ENCODE data around the gene AGRP.
A peak's percentile ranks its signal among the peaks of the same experiment; 100 is the strongest.
"Not testable (repeated sequence)": the region's sequence is repeated elsewhere in the genome, so short reads cannot be mapped to it uniquely, and the experiment has no call there.

The AGRP gene

DNA sequence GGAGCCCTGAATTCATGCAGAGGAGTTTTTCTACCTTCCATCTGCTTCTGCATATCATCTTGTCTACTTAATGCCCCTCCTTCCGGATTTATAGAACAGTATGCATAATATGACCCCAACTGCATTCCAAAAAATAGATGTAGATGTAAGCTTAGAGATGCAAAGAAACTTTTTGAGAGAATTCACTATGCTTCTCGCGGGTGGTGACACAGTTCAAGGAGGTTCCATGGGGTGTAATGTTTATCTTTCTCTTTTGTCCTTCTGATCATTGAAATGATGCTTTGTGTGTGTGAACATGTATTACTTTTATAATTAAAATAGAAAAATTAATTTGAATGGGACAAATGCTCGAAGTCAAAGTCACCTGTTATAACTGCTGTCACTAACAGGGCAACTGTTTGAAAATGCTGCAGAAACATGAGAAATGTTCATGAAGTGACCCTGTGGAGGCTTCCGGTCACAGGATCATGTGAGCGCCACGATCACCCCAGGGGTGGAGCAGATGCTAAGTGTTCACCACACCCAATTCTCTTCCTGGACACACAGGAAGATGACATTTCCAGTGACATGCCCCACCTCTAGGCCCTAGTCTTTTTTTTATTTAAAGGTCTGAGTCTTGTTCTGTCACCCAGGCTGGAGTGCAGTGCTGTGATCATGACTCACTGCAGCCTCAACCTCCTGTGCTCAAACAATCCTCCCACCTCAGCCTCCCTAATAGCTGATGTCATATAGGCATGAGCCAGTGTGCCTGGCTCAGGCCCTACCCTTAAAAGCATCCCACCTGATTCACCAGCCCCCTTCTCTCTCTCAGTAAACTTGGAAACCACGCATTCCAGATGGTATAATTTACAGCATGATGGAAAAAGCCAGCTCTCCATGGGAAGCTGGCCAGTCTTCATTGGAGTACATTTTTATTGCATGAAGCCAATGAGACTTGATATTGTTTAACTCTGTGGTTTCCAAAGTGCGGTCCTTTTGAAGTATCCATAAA, 21.0 kb upstream of the AGRP start:
- no peak for DNase-seq (ENCODE audit: low read depth)

DNA sequence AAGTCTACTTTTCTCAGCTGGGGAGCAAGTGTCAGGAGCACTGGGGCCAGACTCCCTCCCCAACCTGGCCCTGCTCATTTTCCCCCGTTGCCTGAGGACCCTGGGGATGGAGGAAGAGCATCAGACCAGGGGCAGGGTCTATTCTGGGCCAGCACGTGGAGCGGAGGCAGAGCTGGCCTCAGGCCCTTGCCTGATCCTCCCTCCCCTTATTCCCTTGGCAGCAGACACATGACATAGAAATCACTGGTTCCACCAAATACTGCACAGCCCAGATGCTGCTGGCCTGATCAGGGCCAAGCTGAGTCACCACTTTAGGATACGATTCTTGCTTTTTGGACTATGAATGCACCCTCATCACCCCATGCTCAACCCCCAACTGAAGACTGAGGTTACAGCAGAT, 15.8 kb upstream of the AGRP start:
- DNase-seq (ENCODE audit: low read depth) = no peak

DNA sequence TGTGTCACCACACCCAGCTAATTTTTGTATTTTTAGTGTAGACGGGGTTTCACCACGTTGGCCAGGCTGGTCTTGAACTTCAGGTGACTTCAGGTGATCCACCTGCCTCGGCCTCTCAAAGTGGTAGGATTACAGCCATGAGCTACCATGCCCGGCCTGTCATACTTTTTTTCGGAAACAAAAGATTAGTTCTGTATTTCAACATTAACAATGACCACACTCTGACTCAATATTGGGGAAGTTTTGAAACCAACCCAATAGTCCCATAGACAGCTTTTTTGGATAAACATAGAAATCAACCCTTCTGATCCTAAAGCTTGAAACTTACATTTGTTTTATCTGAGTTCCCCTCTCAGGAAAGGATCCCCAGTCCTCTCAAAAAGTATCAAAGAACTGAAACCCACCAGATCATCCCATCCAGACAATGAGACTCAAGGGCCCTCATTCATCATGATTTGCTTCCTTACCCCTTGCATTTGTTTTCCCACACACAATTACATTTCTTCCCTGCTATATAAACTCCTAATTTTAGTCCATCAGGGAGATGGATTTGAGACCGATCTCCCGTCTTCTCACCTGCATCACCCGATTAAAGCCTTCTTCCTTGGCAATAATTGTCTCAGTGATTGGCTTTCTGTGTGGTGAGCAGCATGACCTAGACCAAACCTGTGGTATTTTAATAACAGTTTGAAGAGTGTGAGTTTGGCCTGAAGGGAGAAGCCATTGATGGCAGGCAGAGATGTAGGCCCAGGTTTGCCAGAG, 7.2 kb upstream of the AGRP start:
- no peak for DNase-seq (ENCODE audit: low read depth)

DNA sequence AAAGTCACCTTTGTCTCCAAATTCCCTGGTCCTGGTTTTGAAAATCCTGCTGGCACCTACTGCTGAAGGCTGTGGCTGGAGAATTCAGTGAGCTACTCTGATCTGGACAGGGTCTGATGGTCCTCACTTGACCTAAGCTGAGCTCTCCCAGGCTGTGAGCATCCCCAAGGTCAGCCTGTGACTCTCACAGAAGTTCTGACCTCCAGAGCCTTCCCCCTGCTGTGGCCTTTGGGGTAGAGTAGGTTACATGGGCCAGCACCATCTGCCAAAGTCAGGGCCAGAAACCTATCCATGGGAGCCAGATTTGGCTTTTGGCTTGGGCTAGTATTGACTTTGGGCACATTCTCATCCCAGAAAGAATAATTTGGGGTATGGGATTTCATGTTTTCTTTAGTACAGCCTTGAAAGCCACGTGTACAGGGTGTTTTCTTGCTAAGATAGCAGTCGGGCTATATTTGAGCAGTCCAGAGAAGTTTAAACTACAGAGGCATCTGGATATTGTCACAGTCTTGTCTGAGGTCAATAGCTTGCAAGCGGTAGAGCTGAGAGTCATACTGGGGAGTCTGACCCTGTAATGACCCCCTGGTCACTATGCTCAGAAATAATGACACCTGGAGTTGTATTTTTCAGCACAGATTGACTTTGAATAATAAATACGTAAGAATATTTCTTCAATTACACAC, 6.2 kb upstream of the AGRP start:
- DNase-seq (ENCODE audit: low read depth) = no peak

DNA sequence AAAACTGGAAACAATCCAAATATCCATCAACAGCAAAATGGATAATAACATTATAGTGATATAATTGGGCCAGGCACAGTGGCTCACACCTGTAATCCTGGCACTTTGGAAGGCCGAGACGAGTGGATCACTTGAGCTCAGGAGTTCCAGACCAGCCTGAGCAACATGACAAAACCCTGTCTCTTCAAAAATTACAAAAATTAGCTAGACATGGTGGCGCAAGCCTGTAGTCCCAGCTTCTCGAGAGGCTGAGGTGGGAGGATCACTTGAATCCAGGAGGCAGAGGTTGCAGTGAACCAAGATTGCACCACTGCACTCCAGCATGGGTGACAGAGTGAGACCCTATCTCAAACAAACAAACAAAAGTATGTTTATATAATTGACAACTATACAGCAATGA, 4.2 kb upstream of the AGRP start:
- DNase-seq (ENCODE audit: low read depth) = not testable (repeated sequence)

DNA sequence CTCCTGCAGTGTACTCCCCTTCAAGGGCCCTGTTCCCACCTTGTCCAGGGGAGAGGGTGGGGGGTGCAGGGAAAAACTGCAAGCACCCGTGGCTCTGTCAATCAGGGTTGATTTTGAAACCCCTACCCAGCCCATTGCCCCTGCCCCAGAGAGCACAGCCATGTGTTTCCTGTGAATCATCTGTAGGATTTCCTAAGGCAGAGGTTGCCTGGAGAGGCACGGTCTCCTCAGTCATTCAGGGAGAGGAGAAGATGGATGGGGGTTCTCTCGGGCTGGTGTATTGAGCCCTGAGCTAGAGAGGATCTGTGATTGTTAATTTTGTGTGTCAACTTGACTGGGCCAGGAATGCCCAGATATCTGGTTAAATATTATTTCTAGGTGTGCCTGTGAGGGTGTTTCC, 3.5 kb upstream of the AGRP start:
- DNase-seq (ENCODE audit: low read depth) = no peak

DNA sequence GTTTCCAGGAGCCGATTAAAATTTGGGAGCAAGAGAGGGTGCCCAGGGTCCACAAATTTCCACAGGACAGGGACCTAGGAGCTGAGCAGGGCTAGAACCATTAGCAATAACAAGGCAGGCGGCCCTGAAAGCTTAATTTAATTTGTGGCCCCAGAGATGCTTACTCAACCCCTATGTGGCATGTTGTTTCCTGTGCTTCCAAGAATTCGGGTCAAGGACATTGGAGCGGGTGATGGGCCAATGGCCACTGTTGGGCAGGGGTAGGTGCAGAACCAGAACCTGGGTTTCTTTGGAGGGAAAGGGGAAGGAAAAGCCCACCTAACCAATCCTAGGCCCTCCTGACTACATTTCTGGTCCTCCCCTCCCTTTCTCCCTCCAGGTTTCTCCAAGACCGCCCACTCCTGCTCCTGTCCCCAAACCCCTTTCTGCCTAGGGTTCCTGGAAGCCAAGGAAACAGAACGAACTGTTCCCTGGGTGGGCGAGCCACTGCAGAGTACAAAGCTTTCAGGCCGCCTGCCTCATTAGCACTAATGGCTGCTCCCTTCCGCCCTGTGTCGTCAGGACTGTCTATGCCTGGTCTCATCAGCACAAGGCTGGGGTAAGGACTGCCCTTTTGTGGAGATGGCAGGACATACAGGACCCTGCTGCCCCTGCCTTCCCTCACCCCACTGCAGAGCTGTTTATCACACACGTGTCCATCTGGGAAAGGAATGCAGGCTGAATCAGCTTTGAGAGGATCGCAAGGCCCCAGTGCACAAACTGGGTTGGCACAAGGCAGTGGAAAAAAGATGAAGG, 581 bp upstream of the AGRP start:
- DNase-seq (ENCODE audit: low read depth) = no peak

DNA sequence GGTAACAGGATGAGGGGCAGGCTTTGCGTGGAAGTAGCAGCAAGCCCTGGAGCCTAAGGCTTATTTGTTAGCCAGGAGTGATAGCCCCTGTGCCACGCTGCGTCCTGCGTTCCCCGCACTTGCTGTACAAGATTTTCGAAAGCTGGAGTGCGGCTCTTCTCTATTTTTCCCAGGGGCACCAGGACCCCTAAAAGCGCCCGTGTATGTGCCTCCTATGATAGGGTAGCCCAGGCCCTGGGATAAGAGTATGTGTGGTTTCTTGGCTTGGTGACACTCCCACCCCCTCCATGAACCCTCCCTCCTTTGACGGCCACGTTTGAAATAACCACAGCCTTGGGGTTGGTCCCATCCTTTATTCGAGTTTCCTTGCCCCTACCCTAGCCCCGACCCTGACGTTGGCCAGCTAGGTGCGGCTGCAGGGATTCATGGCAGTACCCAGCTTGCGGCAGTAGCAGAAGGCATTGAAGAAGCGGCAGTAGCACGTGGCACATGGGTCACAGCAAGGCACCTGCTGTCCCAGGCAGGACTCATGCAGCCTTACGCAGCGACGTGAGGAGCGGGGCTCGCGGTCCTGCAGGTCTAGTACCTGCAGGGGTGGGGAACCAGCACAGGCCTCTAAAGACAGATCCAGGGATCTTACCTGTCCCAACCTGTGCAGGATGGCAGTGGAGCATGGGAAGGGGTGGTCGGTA, 968 bp downstream of the AGRP start:
- DNase-seq (ENCODE audit: low read depth) = no peak

DNA sequence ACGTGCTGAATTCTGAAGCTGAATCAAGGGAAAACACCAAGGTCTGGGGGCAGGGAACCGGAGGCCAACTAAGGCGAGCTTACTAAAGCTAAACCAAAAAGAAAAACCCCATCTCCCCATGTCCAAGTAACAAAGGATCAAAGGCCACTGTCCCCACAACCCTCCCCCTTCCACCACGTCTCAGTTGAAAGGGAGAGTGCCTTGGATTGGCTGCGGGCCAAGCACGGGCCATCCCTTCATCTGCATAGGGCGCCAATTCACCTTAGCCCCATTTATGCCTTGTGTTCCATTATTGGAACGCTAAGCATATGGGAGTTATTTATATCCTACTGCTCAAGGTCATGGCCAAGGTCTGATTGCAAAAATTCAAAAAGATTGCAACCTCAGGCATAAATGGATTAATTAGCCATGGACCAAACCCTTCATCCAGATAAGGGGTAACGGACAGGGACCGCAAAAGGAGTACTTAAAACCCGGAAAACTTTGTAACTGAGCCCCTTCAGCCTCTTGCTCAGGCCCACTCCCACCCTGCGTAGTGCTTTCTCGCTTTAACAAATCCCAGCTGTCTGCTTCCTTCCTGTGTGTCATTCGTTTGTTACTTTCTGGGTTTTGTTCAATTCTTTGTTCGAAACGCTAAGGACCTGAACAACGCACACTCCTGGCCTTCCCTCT, 1.6 kb downstream of the AGRP start:
- DNase-seq (ENCODE audit: low read depth) = peak; percentile 24

DNA sequence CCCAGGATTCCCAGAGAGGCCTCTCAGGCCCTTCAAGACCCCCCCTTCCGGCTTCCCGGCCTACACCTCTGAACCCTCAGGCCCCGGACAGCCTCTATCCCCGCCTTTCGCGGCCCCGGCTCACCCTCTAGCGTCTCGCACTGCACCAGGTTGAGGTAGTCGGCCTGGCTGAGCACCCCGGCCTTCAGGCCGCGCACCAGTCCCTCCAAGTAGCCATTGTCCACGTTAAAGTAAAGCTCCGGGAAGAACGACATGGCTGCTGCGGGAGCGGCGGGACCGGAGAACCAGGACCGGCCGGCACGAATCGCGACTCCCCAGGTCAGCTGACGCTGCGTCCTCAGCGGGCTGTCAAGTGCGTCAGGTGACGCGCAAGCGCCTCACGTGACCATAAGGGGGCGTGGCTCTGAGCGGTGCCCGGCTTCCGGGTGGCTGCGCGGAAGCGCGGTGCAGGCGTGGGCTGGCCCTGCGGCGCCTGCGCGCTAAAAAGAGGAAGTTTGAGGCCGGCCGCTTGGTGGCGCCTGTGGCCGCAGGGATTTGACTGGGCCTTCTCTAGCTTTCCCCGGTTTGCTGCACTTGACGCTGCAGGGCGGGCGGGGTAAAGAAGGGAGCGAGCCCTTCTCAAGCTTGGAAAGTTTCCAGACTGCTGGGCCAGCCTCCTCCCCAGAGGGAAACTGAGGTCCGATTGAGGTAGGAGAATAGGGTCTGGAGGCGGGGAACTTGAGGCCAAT, 2.4 kb downstream of the AGRP start, which contains the start of gene ATP6V0D1:
Gene ATP6V0D1 (minus strand): TSS at position 325 of the 728 bp plus-strand sequence. CDS start 71 bp downstream, at position 254.
- DNase-seq (ENCODE audit: low read depth) = peak; percentile 99

DNA sequence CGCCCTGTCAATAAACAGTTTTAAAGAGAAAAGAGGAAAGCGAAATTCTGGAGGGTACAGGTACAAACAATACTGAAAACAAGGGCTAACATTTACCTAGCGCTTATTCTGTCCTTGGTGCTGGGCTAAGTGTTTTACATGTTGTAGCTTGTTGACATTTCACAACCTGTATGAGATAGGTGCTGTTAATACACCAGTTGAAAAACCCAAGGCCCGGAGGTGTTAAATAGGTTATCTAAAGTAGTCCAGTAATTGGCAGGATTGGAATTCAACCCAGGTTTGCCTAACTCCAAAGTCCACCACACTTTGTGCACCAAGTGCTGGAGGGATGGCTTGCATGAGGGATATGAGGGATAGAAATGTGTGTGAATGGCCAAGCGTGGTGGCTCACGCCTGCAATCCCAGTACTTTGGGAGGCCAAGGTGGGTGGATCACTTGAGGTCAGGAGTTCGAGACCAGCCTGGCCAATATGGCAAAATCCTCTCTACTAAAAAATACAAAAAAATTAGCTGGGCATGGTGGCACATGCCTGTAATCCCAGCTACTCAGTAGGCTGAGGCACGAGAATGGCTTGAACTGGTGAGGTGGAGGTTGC, 5.3 kb downstream of the AGRP start:
- no peak for DNase-seq (ENCODE audit: low read depth)

DNA sequence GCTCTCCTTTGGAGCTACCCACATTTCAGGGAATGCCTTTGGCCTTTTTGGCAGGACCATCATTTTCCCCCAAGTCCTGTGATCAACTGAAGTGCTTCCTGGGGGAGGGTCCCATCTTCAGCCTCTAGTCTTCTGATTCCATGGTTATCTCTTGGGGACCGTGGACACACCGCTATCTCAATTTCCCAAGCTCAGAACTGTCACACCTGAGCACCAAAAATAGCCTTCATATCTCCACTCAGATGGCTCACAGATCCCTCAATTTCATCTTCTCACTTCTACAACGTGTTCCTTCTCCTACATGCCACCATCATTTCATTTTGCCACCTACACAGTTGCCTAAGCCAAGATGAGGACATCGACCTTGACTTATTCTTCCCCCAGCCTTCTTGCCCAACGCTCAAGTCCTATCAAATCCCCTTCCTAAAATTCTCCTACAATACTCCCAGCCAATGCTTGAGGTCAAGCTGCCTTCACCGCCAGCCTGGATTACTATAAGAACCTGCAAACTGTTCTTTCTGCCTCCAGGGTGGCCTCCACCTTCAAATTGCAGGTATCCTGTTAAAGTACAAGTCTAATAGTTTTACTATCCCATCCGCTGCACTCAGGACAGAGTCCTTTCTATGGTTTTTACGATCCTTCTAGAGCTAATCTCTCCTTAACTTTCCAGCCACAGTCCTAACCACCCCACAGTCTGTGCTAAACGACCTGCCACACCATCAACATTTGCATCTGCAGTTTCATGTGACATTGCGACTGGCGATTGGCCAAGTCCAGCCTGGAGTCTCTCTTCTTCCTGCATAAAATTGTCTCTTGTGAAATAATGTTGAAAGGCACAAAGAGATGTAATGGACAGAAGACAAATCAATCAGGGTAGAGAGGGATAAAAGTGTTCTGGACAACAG, 8.5 kb downstream of the AGRP start:
- DNase-seq (ENCODE audit: low read depth) = no peak

DNA sequence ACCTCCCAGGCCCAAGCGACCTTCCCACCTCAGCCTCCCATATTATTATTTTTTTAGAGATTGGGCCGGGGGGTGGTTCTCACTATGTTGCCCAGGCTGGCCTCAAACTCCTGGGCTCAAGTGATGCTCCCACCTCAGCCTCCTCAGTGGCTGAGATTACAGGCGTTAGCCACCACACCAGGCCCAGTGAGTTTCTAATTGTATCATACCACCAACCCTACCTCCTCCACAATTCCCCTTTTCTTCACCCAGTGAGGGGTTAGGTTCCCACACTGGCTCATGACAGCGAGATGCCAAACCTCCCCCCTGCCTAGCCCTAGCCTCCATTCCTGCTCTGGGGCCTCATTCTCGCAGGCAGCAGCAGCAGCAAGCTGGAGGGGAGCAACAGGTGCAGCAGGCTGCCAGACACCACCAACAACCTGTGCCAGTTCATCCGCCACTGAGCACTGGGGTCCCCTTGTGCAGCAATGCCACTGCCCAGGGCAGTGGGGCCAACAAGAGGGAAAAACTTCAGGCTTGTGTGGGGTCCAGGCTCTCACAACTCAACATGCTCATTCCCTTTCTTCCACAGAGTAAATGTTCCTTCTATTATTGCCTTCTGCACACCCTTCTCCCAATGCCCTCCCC, 11.5 kb downstream of the AGRP start:
- no peak for DNase-seq (ENCODE audit: low read depth)

DNA sequence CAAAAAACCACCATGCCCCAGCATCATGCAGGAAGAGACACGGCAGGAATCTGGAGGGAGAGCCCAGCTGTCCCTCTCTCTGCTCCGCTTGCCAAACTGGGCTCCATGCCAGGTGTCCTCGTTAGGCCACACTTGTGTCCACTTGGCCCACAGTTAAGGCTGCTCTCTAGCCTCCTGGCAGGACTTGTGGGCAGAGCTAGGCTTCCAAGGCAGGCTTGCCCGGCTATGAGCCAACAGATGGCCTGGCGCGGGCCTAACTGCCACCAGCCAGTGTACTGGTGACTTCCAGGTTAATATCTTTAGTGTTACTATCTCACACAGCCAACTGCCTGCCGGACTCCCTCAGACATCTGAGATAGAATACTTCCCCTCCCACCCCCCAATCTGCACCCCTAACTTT, 13.0 kb downstream of the AGRP start:
- DNase-seq (ENCODE audit: low read depth) = no peak

DNA sequence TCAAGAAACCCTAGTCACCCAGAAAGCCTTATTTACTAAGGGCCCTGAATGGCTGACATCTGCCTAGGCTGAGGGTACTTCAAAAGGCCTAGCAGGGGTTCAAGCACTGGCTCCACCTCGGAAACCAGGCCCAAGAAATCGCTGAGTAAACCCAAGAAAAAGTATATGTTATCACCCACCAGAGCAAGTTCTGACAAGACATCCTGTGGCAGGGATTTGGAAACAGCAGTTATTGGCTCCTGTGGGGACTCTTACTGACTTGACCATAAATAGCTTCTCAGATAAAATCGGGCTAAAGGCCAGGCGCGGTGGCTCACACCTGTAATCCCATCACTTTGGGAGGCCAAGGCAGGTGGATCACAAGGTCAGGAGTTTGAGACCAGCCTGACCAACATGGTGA, 14.6 kb downstream of the AGRP start:
- DNase-seq (ENCODE audit: low read depth) = no peak

DNA sequence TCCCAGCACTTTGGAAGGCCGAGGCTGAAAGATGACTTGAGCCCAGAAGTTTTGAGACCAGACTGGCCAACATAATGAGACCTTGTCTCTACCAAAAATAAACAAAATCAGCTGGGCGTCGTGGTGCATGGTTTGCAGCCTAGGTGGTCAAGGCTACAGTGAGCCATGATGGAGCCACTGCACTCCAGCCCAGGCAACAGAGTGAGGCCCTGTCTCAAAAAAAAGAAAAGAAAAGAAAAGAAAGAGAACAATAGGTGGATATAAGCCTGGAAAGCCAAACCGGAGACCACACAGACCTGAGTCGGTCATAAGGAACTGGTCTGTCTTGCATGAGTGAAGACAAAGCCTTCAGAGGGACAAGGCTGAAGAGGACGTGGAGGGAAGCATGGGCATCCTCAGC, 16.8 kb downstream of the AGRP start:
- no peak for DNase-seq (ENCODE audit: low read depth)

DNA sequence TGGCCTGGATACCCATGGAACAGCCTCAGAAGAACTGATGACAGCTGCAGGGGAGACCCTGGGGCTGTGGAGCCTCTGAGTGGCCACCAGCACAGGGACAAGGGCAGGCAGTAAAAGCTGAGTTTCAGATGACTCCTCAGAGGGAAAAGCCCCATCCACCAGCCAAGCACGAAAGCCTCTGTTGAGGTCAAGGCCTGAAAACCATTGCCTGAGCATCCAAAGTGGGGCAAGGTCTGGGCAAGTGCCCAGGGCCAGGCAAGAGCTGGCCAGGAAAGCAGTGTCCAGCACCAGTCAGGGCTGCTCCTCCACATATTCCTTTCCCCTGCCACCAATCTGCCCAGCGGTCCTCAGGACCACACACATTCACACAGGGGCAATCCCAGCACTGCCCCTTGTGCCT, 18.8 kb downstream of the AGRP start:
- DNase-seq (ENCODE audit: low read depth) = no peak

DNA sequence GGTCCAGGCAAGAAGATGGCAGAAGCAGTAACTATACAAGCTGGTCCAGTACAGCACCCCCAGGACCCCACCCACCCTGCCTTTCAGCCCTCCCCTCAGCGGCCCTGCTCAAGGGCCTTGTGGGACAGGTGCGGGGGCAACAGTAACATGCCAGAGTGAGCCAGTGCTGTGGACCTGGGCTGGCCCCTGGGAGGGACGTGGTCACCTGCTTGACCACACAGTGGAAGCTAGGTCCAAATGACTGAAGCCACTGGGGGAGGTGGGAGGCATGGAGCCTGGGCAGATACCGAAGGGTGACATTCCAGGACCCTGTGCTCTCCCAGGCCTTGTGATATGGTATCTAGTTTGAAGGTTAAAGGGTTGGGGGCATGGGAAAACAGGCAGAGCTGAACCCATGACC, 19.7 kb downstream of the AGRP start:
- DNase-seq (ENCODE audit: low read depth) = no peak
